ENCODE data around the gene NUDT7.

GRCh38 chr16:77787452-77787851, 65.1 kb downstream of the NUDT7 start:
- no peak for TF ChIP-seq CTCF (IDR thresholded peaks at IDR 0.05)
- TF ChIP-seq EP300 (IDR thresholded peaks at IDR 0.05), result no peak
- TF ChIP-seq POLR2A (IDR thresholded peaks at IDR 0.05), result no peak
- TF ChIP-seq POLR2AphosphoS5 (IDR thresholded peaks at IDR 0.05), result no peak

Data from gastroesophageal sphincter (tissue), 3 donors.